Stimulated activated CD4-positive, alpha-beta T cell treated with anti-CD3 and anti-CD28 coated beads, Interleukin-4, amount 100 ng/mL, for 1 hour (primary cell): Measurements from ENCODE around the gene UMPS.
"Not testable (repeated sequence)": the region's sequence is repeated elsewhere in the genome, so short reads cannot be mapped to it uniquely, and the experiment has no call there.

Experiments used
- DNase-seq: peaks from one replicate; pipeline ENCODE4 v3.0.0-alpha.2; 2020

Gene UMPS

GRCh38 chr3:124781476-124782376 is 51.5 kb downstream of the UMPS start:
- DNase-seq: no peak

GRCh38 chr3:124782377-124782712 is 52.1 kb downstream of the UMPS start:
- DNase-seq: not testable (repeated sequence)

- DNase-seq: no peak
Observed at GRCh38 chr3:124783696-124784095, 53.4 kb downstream of the UMPS start.

- DNase-seq: no peak
Observed at GRCh38 chr3:124784686-124785382, 54.6 kb downstream of the UMPS start.

- DNase-seq: no peak
Observed at GRCh38 chr3:124785973-124786372, 55.7 kb downstream of the UMPS start.

- DNase-seq: no peak
Observed at GRCh38 chr3:124786511-124787241, 56.4 kb downstream of the UMPS start.

GRCh38 chr3:124787476-124788195 is 57.4 kb downstream of the UMPS start:
- DNase-seq: no peak

GRCh38 chr3:124788254-124788745 is 58.0 kb downstream of the UMPS start:
- no peak for DNase-seq

GRCh38 chr3:124789103-124789502 is 58.9 kb downstream of the UMPS start:
- DNase-seq: not testable (repeated sequence)

- DNase-seq: no peak
Observed at GRCh38 chr3:124791142-124791541, 60.9 kb downstream of the UMPS start.

GRCh38 chr3:124791639-124792151 is 61.4 kb downstream of the UMPS start:
- DNase-seq: no peak

GRCh38 chr3:124792341-124793040 is 62.2 kb downstream of the UMPS start:
- no peak for DNase-seq

- no peak for DNase-seq
Observed at GRCh38 chr3:124793054-124793739, 62.9 kb downstream of the UMPS start.

GRCh38 chr3:124796477-124796876 is 66.2 kb downstream of the UMPS start:
- no peak for DNase-seq

GRCh38 chr3:124797426-124797945 is 67.2 kb downstream of the UMPS start:
- DNase-seq: no peak
